Skeletal muscle satellite cell (primary cell): ENCODE measurements around the gene SEMA3D.
A peak's percentile ranks its signal among the peaks of the same experiment; 100 is the strongest.

Experiments
- H3K27me3 ChIP-seq: 2 replicates; pipeline ENCODE4 v1.7.0; 2013; ENCODE audit warnings: low read length; ENCODE audit not compliant: control insufficient read depth, insufficient read depth
- H3K36me3 ChIP-seq: 2 replicates; pipeline ENCODE4 v1.7.0; 2013; ENCODE audit warnings: mild to moderate bottlenecking, control low read depth, low read length; ENCODE audit not compliant: insufficient read depth
- H3K4me1 ChIP-seq: 2 replicates; pipeline ENCODE4 v1.7.0; 2013; ENCODE audit warnings: low read length; ENCODE audit not compliant: control insufficient read depth, insufficient read depth
- H3K4me2 ChIP-seq: 2 replicates; pipeline ENCODE4 v1.7.0; 2013; ENCODE audit warnings: mild to moderate bottlenecking, low read length
- H3K4me3 ChIP-seq: 2 replicates; pipeline ENCODE4 v1.7.0; 2013; ENCODE audit warnings: low read length
- H3K9ac ChIP-seq: 2 replicates; pipeline ENCODE4 v1.7.0; 2013; ENCODE audit warnings: mild to moderate bottlenecking, low read depth, low read length, moderate library complexity
- H3K9me3 ChIP-seq: replicated peaks from 2 replicates; pipeline ENCODE4 v1.7.0; 2013; ENCODE audit warnings: mild to moderate bottlenecking, control low read depth, low read length

Gene SEMA3D

DNA sequence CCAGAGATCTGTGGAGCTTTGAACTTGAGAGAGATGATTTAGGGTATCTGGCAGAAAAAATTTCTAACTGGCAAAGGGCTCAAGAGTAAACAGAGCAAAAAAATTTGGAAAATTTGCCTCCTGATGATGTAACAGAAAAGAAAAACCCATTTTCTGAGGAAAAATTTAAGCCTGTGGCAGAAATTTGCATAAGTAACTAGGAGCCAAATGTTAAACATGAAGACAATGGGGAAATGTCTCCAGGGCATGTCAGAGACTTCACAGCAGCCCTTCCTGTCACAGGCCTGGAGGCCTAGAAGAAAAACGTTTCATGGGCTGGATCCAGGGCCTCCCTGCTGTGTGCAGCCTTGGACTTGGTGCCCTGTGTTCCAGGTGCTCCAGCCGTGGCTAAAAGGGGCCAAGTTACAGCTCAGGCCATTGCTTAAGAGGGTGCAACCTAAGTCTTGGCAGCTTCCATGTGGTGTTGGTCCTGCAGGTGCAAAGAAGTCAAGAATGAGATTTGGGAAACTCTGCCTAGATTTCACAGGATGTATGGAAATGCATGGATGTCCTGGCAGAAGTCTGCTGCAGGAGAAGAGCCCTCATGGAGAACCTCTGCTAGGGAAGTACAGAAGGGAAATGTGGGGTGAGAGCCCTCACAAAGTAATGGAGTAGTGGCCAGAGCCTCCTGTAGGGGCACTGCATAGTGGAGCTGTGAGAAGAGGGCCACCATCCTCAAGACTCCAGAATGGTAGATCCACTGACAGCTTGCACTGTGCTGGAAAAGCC, 8.1 kb downstream of the SEMA3D start:
- Histone ChIP-seq H3K4me2 (no peak overlapping the region), H3K36me3 (no peaks in the 10 kb centered on the region), H3K27me3 (peaks cover 8% of the 10 kb centered on the region), H3K9me3 (no peaks in the 10 kb centered on the region), H3K9ac (no peak overlapping the region), H3K4me3 (no peak overlapping the region), H3K4me1 (no peaks in the 10 kb centered on the region)

DNA sequence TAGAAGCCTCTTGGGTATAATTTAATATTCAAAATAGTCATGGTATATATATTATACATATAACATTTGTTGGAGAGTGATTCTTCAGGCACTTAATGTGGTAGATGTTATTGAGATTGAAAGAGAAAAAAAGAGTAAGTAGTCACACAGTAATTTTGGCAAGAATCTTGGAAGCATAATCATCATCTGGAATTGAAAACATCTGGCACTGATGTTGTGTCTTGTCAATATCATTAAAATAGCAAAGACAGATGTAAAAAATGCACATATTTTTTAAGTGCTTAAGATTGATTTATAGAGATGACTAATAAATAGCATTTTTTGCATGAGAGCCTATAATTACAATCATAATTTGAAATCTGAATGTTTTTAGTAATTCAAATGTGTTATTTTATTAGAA, 9.5 kb downstream of the SEMA3D start:
- no peak overlapping the region for H3K9ac ChIP-seq
- no peaks in the 10 kb centered on the region for H3K27me3 ChIP-seq
- no peak overlapping the region for H3K4me2 ChIP-seq
- no peaks in the 10 kb centered on the region for H3K9me3 ChIP-seq
- H3K36me3 ChIP-seq, result no peaks in the 10 kb centered on the region
- H3K4me3 ChIP-seq, result no peak overlapping the region
- H3K4me1 ChIP-seq, result peaks cover 3% of the 10 kb centered on the region

DNA sequence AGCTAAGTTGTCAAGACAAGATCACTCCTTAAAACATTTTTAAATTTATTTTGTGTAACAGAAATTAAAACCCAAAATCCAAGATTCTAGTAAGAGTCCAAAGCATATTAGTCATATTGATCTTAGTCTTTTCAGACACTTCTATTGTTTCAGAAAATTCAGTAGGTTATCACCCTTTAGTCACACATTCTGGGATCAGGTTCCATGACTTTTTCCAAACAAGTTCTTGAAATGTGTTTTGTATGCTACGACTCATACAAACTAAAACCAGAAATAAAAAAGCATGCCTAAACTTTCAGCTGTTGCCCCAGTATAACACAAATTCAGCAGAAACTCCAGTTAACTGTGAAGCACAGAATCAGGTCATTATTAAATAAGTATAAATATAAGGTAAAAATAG, 10.7 kb downstream of the SEMA3D start:
- no peaks in the 10 kb centered on the region for H3K36me3 ChIP-seq
- peaks cover 5% of the 10 kb centered on the region for H3K4me1 ChIP-seq
- no peak overlapping the region for H3K4me2 ChIP-seq
- no peaks in the 10 kb centered on the region for H3K9me3 ChIP-seq
- no peak overlapping the region for H3K9ac ChIP-seq
- no peak overlapping the region for H3K4me3 ChIP-seq
- no peaks in the 10 kb centered on the region for H3K27me3 ChIP-seq

DNA sequence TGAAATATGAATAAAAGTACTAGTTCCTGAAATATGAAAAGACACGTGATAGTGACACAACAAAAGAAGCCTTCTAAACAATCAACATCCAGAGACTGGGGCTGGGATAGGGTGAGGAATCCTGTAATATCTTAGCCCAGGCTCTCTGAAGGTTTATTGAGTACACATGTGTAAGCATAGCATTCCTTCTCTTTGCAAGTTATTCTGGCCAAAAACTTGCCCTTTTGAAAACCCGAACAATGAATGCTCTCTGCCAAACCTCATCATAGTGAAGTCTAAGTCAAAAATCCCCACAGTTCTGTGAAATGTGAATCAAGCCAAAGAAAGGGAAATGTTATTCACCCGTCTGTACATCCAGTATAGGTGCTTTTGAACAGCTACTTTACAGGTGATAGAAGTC, 11.6 kb downstream of the SEMA3D start:
- Histone ChIP-seq H3K4me3 (no peak overlapping the region), H3K36me3 (no peaks in the 10 kb centered on the region), H3K4me2 (no peak overlapping the region), H3K9me3 (no peaks in the 10 kb centered on the region), H3K9ac (no peak overlapping the region), H3K4me1 (peaks cover 5% of the 10 kb centered on the region), H3K27me3 (no peaks in the 10 kb centered on the region)

GRCh38 chr7:85172530-85172941, 14.3 kb downstream of the SEMA3D start:
- Histone ChIP-seq H3K36me3 (no peaks in the 10 kb centered on the region), H3K27me3 (no peaks in the 10 kb centered on the region), H3K4me2 (no peak overlapping the region), H3K4me1 (peaks cover 5% of the 10 kb centered on the region), H3K9me3 (no peaks in the 10 kb centered on the region), H3K4me3 (no peak overlapping the region), H3K9ac (no peak overlapping the region)

GRCh38 chr7:85167636-85168035, 19.2 kb downstream of the SEMA3D start:
- no peak overlapping the region for H3K4me3 ChIP-seq
- no peak overlapping the region for H3K4me2 ChIP-seq
- H3K9ac ChIP-seq, result no peak overlapping the region
- H3K27me3 ChIP-seq, result no peaks in the 10 kb centered on the region
- no peaks in the 10 kb centered on the region for H3K9me3 ChIP-seq
- H3K36me3 ChIP-seq, result no peaks in the 10 kb centered on the region
- peaks cover 4% of the 10 kb centered on the region for H3K4me1 ChIP-seq

DNA sequence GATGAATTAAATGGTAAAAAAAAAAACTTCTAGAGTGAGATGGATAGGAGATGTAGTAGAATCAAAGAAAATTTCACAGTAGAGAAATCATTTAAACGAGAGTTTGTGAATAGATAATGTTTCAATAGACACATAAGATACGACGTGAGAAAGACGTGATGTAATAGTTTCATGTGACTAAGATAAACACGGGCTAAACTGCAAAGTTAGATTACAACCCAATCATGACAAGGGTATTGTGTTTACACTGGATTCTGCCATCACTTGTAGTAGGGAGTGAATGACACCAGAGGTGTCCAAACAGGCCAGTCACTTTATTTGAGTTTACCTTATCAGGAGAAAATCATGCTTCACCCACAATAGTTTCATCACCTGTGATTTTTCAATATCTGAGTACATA, 21.6 kb downstream of the SEMA3D start:
- Histone ChIP-seq H3K4me1 (peaks cover 6% of the 10 kb centered on the region), H3K27me3 (no peaks in the 10 kb centered on the region), H3K36me3 (no peaks in the 10 kb centered on the region), H3K9ac (no peak overlapping the region), H3K4me3 (no peak overlapping the region), H3K4me2 (no peak overlapping the region), H3K9me3 (no peaks in the 10 kb centered on the region)

DNA sequence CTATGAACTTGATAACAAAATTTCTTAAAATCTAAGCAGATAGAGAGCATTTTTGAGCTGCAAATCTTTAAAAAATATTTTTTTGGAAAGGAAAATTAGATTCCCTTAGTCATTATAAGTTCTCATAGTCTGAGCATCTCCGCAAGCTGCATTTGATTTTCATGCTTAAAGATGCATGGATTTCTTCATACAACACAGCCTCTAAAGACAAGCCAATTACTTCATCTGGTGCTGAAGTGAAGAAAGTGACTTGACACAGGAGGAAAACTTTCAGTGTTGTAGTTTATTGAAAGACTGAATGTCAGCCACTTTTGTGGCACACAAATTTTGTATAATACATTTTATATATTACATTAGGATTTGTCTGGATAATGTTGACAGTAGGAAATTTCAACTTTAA, 22.5 kb downstream of the SEMA3D start:
- Histone ChIP-seq H3K27me3 (no peaks in the 10 kb centered on the region), H3K36me3 (no peaks in the 10 kb centered on the region), H3K4me2 (no peak overlapping the region), H3K4me3 (no peak overlapping the region), H3K9me3 (no peaks in the 10 kb centered on the region), H3K4me1 (peaks cover 11% of the 10 kb centered on the region), H3K9ac (no peak overlapping the region)

DNA sequence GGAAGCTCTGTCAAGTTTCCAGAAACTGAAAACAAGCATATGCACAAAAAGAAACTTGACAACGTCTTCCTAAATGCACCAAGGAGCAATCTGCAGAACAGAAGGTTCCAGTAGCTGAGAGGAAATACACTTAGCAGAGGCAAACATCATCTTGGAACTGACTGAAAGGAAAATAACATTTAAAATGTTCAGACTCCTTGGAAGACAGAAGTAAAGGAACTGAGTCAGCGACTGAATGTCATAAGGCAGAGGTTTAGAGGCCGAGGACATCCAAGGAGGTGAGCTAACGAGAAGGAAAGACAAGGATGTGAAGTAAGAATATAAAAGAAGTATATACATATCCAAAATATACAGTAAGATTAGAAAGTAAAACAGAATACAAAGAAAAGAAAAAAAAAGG, 24.1 kb downstream of the SEMA3D start:
- no peaks in the 10 kb centered on the region for H3K36me3 ChIP-seq
- H3K4me1 ChIP-seq, result peaks cover 11% of the 10 kb centered on the region
- H3K9me3 ChIP-seq, result no peaks in the 10 kb centered on the region
- H3K4me3 ChIP-seq, result no peak overlapping the region
- H3K27me3 ChIP-seq, result no peaks in the 10 kb centered on the region
- H3K4me2 ChIP-seq, result no peak overlapping the region
- H3K9ac ChIP-seq, result no peak overlapping the region

- Histone ChIP-seq H3K4me3 (peak overlapping the region; percentile 51), H3K9ac (no peak overlapping the region), H3K36me3 (no peaks in the 10 kb centered on the region), H3K4me2 (peak overlapping the region; percentile 78), H3K27me3 (no peaks in the 10 kb centered on the region), H3K9me3 (no peaks in the 10 kb centered on the region), H3K4me1 (peaks cover 11% of the 10 kb centered on the region)
Measured at GRCh38 chr7:85160223-85160622, 26.6 kb downstream of the SEMA3D start.

DNA sequence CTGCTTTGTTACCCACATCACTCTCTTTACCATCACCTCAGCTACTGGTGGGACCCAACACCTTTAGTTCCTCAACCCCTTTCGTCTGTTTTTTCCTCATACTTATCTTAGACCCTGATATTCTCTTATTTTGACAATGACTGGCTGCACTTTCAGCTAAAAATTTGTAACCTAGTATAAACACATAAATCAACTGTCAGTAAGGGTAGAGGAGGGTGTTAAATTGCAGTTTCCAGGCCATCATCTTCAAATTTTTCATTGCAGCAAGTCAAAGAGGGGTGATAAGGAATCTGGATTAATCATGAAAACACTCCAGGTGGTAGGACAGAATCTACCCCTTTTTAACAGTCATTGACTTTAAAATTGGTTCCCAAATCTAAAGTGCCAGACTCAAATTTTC, 27.9 kb downstream of the SEMA3D start:
- Histone ChIP-seq H3K4me3 (no peak overlapping the region), H3K9me3 (no peaks in the 10 kb centered on the region), H3K4me1 (peaks cover 11% of the 10 kb centered on the region), H3K36me3 (no peaks in the 10 kb centered on the region), H3K9ac (no peak overlapping the region), H3K27me3 (no peaks in the 10 kb centered on the region), H3K4me2 (no peak overlapping the region)

DNA sequence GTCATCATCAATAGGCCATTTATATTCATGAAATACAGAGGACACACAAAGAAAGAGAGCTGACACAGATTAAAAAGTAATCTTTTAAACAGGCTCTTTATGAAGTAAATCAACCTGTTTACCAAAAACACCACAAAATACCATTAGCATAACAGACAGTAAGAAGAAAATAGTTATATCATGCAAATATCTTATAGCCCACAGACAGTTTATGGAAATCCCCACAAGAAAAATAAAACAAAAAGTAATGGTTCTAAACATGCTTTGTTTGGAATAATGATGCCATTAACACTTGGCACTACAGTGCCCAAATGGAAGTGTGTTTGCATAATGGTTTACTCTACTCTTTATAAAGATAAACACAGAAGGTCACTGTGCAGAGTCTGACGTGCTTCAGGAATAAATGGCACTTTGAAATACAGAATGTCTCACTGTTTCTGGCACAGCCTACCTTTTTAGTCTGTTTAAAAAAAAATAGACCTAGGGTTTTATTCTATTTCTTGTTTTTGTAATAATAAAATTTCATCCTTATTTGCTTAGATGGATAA, 30.1 kb downstream of the SEMA3D start:
- H3K4me1 ChIP-seq, result peaks cover 11% of the 10 kb centered on the region
- no peak overlapping the region for H3K4me2 ChIP-seq
- no peaks in the 10 kb centered on the region for H3K9me3 ChIP-seq
- no peak overlapping the region for H3K4me3 ChIP-seq
- H3K9ac ChIP-seq, result no peak overlapping the region
- H3K36me3 ChIP-seq, result no peaks in the 10 kb centered on the region
- H3K27me3 ChIP-seq, result no peaks in the 10 kb centered on the region
